Measurements from ENCODE around the gene SPTBN4.

DNA sequence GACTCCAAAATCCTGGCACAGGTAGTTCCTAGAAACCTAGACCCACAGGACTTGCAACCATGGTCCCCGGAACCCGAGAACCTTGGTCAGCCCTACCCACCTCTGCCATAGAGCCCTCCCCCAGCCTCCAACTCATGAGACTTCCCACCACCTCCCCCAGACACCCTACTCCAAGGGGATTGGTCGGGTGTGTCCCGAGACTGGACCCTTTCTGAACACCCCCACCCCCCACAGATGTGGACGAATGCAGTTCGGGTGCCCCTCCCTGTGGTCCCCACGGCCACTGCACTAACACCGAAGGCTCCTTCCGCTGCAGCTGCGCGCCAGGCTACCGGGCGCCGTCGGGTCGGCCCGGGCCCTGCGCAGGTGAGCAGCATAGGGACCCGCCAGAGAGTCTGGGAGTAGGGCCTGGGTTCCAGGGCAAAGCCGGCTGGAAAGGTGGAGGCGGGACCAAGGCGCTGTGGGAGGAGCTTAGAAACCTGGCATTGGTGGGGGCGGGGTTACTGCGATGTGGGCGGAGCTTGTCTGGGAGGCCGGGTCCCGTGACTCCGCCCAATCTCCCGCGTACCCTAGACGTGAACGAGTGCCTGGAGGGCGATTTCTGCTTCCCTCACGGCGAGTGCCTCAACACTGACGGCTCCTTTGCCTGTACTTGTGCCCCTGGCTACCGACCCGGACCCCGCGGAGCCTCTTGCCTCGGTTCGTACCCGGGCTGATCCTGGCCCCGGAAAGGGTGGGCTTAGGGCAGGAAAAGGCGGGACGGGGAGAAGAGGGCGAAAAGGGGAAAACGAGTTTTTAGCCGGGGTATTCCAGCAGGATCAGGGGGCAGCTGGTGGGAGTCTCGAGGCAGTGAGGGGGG, 146.3 kb downstream of the SPTBN4 start:
- TF ChIP-seq, protein P1, sequence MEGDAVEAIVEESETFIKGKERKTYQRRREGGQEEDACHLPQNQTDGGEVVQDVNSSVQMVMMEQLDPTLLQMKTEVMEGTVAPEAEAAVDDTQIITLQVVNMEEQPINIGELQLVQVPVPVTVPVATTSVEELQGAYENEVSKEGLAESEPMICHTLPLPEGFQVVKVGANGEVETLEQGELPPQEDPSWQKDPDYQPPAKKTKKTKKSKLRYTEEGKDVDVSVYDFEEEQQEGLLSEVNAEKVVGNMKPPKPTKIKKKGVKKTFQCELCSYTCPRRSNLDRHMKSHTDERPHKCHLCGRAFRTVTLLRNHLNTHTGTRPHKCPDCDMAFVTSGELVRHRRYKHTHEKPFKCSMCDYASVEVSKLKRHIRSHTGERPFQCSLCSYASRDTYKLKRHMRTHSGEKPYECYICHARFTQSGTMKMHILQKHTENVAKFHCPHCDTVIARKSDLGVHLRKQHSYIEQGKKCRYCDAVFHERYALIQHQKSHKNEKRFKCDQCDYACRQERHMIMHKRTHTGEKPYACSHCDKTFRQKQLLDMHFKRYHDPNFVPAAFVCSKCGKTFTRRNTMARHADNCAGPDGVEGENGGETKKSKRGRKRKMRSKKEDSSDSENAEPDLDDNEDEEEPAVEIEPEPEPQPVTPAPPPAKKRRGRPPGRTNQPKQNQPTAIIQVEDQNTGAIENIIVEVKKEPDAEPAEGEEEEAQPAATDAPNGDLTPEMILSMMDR (IDR thresholded peaks at IDR 0.05), result no peak
- TF ChIP-seq EP300 (IDR thresholded peaks at IDR 0.05), result no peak

Measured in ovary (tissue), 3 donors.